Measurements from ENCODE around the gene CRYBA1. TPM values are rescaled to one million over a fixed set of nuclear protein-coding genes. Genes with fewer than 3 reads are reported as not detected.

The CRYBA1 gene
- total RNA-seq, 2 donors from 2014 or later: not detected

- TF ChIP-seq CTCF (conservative IDR thresholded peaks at IDR 0.05): peak; percentile 84
- 14% methylated on average over 4 of the region's 5 CpGs; no CpG with 5 or more reads in 1 of the 2 experiments for WGBS, 2 experiments (ENCODE audit: insufficient coverage in 1 of 2, insufficient read length in 1 of 2)
- H3K4me1 ChIP-seq (ENCODE audit: control insufficient read depth, insufficient read depth, low read length): peaks cover under 1% of the 10 kb centered on the region
- H3K9ac ChIP-seq (ENCODE audit: extremely low read depth, low read length, poor library complexity, severe bottlenecking): peak overlapping the region; percentile 89
- peaks cover 3% of the 10 kb centered on the region for H3K9me3 ChIP-seq (ENCODE audit: control insufficient read depth, low read length)
- Mint-ChIP-seq H3K36me3 (ENCODE audit: low read depth) (peaks cover 44% of the 10 kb centered on the region), H3K4me1 (peaks cover 27% of the 10 kb centered on the region), H3K4me3 (peak overlapping the region; percentile 100), H3K9me3 (no peaks in the 10 kb centered on the region), H3K27ac (peak overlapping the region; percentile 14), H3K27me3 (ENCODE audit: insufficient read depth) (no peaks in the 10 kb centered on the region)
- H3K27ac ChIP-seq (ENCODE audit: low read depth, low read length): no peak overlapping the region
- H3K4me3 ChIP-seq (ENCODE audit: low read length): peak overlapping the region; percentile 97
- peaks cover 54% of the 10 kb centered on the region for H3K36me3 ChIP-seq (ENCODE audit: control insufficient read depth, insufficient read depth, low read length)
- H3K27me3 ChIP-seq (ENCODE audit: control insufficient read depth, insufficient read depth, low read length, poor library complexity, severe bottlenecking): no peaks in the 10 kb centered on the region
- DNase-seq: no peak
Observed at GRCh38 chr17:29291163-29291752, 44.6 kb downstream of the CRYBA1 start.

- H3K4me1 ChIP-seq (ENCODE audit: control insufficient read depth, insufficient read depth, low read length): no peaks in the 10 kb centered on the region
- DNase-seq: peak; percentile 80
- H3K27me3 ChIP-seq (ENCODE audit: control insufficient read depth, insufficient read depth, low read length, poor library complexity, severe bottlenecking): no peaks in the 10 kb centered on the region
- WGBS, 2 experiments (ENCODE audit: insufficient coverage in 1 of 2, insufficient read length in 1 of 2): 1% methylated on average over 52 of the region's 77 CpGs; no CpG with 5 or more reads in 1 of the 2 experiments
- Mint-ChIP-seq H3K27ac (peak overlapping the region; percentile 95), H3K4me1 (peaks cover 23% of the 10 kb centered on the region), H3K36me3 (ENCODE audit: low read depth) (peaks cover 33% of the 10 kb centered on the region), H3K4me3 (peak overlapping the region; percentile 100), H3K27me3 (ENCODE audit: insufficient read depth) (no peaks in the 10 kb centered on the region), H3K9me3 (no peaks in the 10 kb centered on the region)
- peak overlapping the region; percentile 98 for H3K9ac ChIP-seq (ENCODE audit: extremely low read depth, low read length, poor library complexity, severe bottlenecking)
- H3K4me3 ChIP-seq (ENCODE audit: low read length): peak overlapping the region; percentile 97
- H3K27ac ChIP-seq (ENCODE audit: low read depth, low read length): peak overlapping the region; percentile 90
- peaks cover 43% of the 10 kb centered on the region for H3K36me3 ChIP-seq (ENCODE audit: control insufficient read depth, insufficient read depth, low read length)
- H3K9me3 ChIP-seq (ENCODE audit: control insufficient read depth, low read length): no peaks in the 10 kb centered on the region
- TF ChIP-seq CTCF (conservative IDR thresholded peaks at IDR 0.05): no peak
Observed at GRCh38 chr17:29292071-29292991, 45.7 kb downstream of the CRYBA1 start.

- Mint-ChIP-seq H3K4me3 (peak overlapping the region; percentile 100), H3K27me3 (ENCODE audit: insufficient read depth) (no peaks in the 10 kb centered on the region)
- 0 to 1% methylated on average over 16 to 51 of the region's 54 CpGs for WGBS, 2 experiments (ENCODE audit: insufficient coverage in 1 of 2, insufficient read length in 1 of 2)
Observed at GRCh38 chr17:29292992-29293889, 46.6 kb downstream of the CRYBA1 start.

More at GRCh38 chr17:29292992-29293889, 46.6 kb downstream of the CRYBA1 start:
- H3K4me1 Mint-ChIP-seq: peaks cover 23% of the 10 kb centered on the region
- peak overlapping the region; percentile 84 for H3K4me3 ChIP-seq (ENCODE audit: low read length)
- no peaks in the 10 kb centered on the region for H3K27me3 ChIP-seq (ENCODE audit: control insufficient read depth, insufficient read depth, low read length, poor library complexity, severe bottlenecking)
- peak; percentile 92 for DNase-seq
- no peaks in the 10 kb centered on the region for H3K9me3 Mint-ChIP-seq
- H3K27ac Mint-ChIP-seq: peak overlapping the region; percentile 98
- H3K9ac ChIP-seq (ENCODE audit: extremely low read depth, low read length, poor library complexity, severe bottlenecking): peak overlapping the region; percentile 98
- H3K36me3 ChIP-seq (ENCODE audit: control insufficient read depth, insufficient read depth, low read length): peaks cover 34% of the 10 kb centered on the region
- H3K9me3 ChIP-seq (ENCODE audit: control insufficient read depth, low read length): no peaks in the 10 kb centered on the region
- H3K36me3 Mint-ChIP-seq (ENCODE audit: low read depth): peaks cover 24% of the 10 kb centered on the region
- H3K27ac ChIP-seq (ENCODE audit: low read depth, low read length): peak overlapping the region; percentile 90
- TF ChIP-seq CTCF (conservative IDR thresholded peaks at IDR 0.05): no peak
- H3K4me1 ChIP-seq (ENCODE audit: control insufficient read depth, insufficient read depth, low read length): no peaks in the 10 kb centered on the region
